IMR-90 (cell line): Measurements from ENCODE around the gene C12orf57. TPM values are rescaled to one million over a fixed set of nuclear protein-coding genes. Genes with fewer than 3 reads are reported as not detected.

Experiments used
- ATAC-seq: fragments of 200-7000 bp; cut with Tn5 transposase; 2 replicates; pipeline ENCODE4 v1.9.1; 2020; ENCODE audit warnings: low read depth, mild to moderate bottlenecking, moderate library complexity
- BruUV-seq: library from RNA; stranded (reverse); fragments of 400-500 nt; replicated peaks from 2 replicates; lab custom pipeline; 2021; lab: Mats Ljungman, UMichigan
- CTCF ChIA-PET: fragments of 300-600 bp; formaldehyde crosslinking; extraction: SDS; loops from one replicate; lab custom pipeline; 2021; ENCODE audit warnings: antibody characterized with exemption; lab: Yijun Ruan, JAX
- POLR2A ChIA-PET: fragments of 300-600 bp; sonication (Branson Sonifier 250); formaldehyde crosslinking; loops from one replicate; lab custom pipeline; 2022; ENCODE audit warnings: antibody characterized with exemption; ENCODE audit not compliant: unreplicated experiment; lab: Charles Lee
- DNase-seq: peaks from one replicate; pipeline ENCODE4 v3.0.0; 2013
- H2AFZ ChIP-seq: replicated peaks from 2 replicates; pipeline ENCODE3; 2013; ENCODE audit warnings: low read length, mild to moderate bottlenecking; ENCODE audit not compliant: poor library complexity
- H2AK5ac ChIP-seq: 2 replicates; pipeline ENCODE4 v1.6.1; 2013; ENCODE audit warnings: low read depth, low read length, inconsistent platforms
- H2AK9ac ChIP-seq: replicated peaks from 2 replicates; pipeline ENCODE3; 2013; ENCODE audit warnings: mild to moderate bottlenecking, low read depth, low read length, moderate library complexity; ENCODE audit not compliant: poor library complexity
- H2BK120ac ChIP-seq: 2 replicates; pipeline ENCODE4 v1.6.1; 2013; ENCODE audit warnings: low read depth, low read length, inconsistent platforms
- H2BK15ac ChIP-seq: 3 replicates; pipeline ENCODE4 v1.6.1; 2013; ENCODE audit warnings: low read depth, low read length, inconsistent platforms
- H2BK20ac ChIP-seq: 2 replicates; pipeline ENCODE4 v1.6.1; 2013; ENCODE audit warnings: low read depth, mild to moderate bottlenecking, inconsistent platforms, low read length, moderate library complexity
- H2BK5ac ChIP-seq: 2 replicates; pipeline ENCODE4 v1.6.1; 2013; ENCODE audit warnings: mild to moderate bottlenecking, low read depth, low read length, inconsistent platforms; ENCODE audit not compliant: poor library complexity, severe bottlenecking
- H3K14ac ChIP-seq: replicated peaks from 2 replicates; pipeline ENCODE4 v1.6.1; 2013; ENCODE audit warnings: low read depth, low read length, inconsistent platforms
- H3K18ac ChIP-seq: 2 replicates; pipeline ENCODE4 v1.6.1; 2013; ENCODE audit warnings: low read depth, low read length, control low read depth
- H3K23ac ChIP-seq: 2 replicates; pipeline ENCODE4 v1.6.1; 2013; ENCODE audit warnings: low read depth, low read length, inconsistent platforms
- H3K27ac ChIP-seq: 2 replicates; pipeline ENCODE4 v1.5.1; 2013; ENCODE audit warnings: mild to moderate bottlenecking, control low read depth, low read length; ENCODE audit not compliant: insufficient read depth
- H3K27me3 ChIP-seq: 2 replicates; pipeline ENCODE4 v1.6.1; 2013; ENCODE audit warnings: low read length; ENCODE audit not compliant: control insufficient read depth, insufficient read depth
- H3K36me3 ChIP-seq: 2 replicates; pipeline ENCODE4 v1.6.1; 2013; ENCODE audit warnings: low read length, mixed read lengths; ENCODE audit not compliant: control insufficient read depth, insufficient read depth
- H3K4ac ChIP-seq: 2 replicates; pipeline ENCODE4 v1.6.1; 2013; ENCODE audit warnings: low read depth, low read length, inconsistent platforms
- H3K4me1 ChIP-seq: 2 replicates; pipeline ENCODE4 v1.6.1; 2013; ENCODE audit warnings: low read length, mixed read lengths; ENCODE audit not compliant: control insufficient read depth, insufficient read depth
- H3K4me2 ChIP-seq: 2 replicates; pipeline ENCODE4 v1.6.1; 2013; ENCODE audit warnings: low read depth, mild to moderate bottlenecking, control low read depth, low read length, moderate library complexity
- H3K4me3 ChIP-seq: 2 replicates; pipeline ENCODE4 v1.5.1; 2013; ENCODE audit warnings: low read depth, mild to moderate bottlenecking, control low read depth, low read length, moderate library complexity; ENCODE audit not compliant: insufficient read depth
- H3K56ac ChIP-seq: 2 replicates; pipeline ENCODE4 v1.6.1; 2013; ENCODE audit warnings: low read length, inconsistent platforms; ENCODE audit not compliant: insufficient read depth; ENCODE audit errors: extremely low read depth
- H3K79me1 ChIP-seq, 2 experiments: 2 replicates each; pipeline ENCODE4 v1.6.1; 2013; ENCODE audit warnings: low read length in 2 of 2, inconsistent platforms in 1 of 2, low read depth in 1 of 2
- H3K9ac ChIP-seq: 2 replicates; pipeline ENCODE4 v1.6.1; 2013; ENCODE audit warnings: low read depth, low read length, control low read depth
- H3K9me1 ChIP-seq: 2 replicates; pipeline ENCODE4 v1.6.1; 2013; ENCODE audit warnings: low read length, inconsistent platforms; ENCODE audit not compliant: insufficient read depth
- H3K9me3 ChIP-seq: 2 replicates; pipeline ENCODE4 v1.6.1; 2013; ENCODE audit warnings: low read length; ENCODE audit not compliant: control insufficient read depth, insufficient read depth
- H4K20me1 ChIP-seq: 2 replicates; pipeline ENCODE4 v1.6.1; 2013; ENCODE audit warnings: low read length, inconsistent platforms; ENCODE audit not compliant: insufficient read depth
- H4K5ac ChIP-seq: 2 replicates; pipeline ENCODE4 v1.6.1; 2013; ENCODE audit warnings: mild to moderate bottlenecking, low read depth, low read length, control low read depth
- H4K8ac ChIP-seq, 2 experiments: 2 replicates each; pipeline ENCODE4 v1.6.1; 2013; ENCODE audit warnings: low read depth in 2 of 2, low read length in 2 of 2, control low read depth in 1 of 2, inconsistent platforms in 1 of 2
- H4K91ac ChIP-seq: 2 replicates; pipeline ENCODE4 v1.6.1; 2013; ENCODE audit warnings: low read depth, low read length, inconsistent platforms; ENCODE audit not compliant: insufficient read depth
- CEBPB ChIP-seq: IDR thresholded peaks from 2 replicates; pipeline ENCODE4 v1.6.1; 2012; ENCODE audit warnings: low read depth, low read length, improper control_type of control experiment
- CHD1 ChIP-seq: IDR thresholded peaks from 2 replicates; pipeline ENCODE4 v1.6.1; 2012; ENCODE audit warnings: low read depth, low read length, improper control_type of control experiment
- ELK1 ChIP-seq: fragments of 150-350 bp; IDR thresholded peaks from 2 replicates; pipeline ENCODE4 v1.6.1; 2016; ENCODE audit warnings: low read depth, mild to moderate bottlenecking, low read length, moderate library complexity, borderline replicate concordance
- MAFK ChIP-seq: IDR thresholded peaks from 2 replicates; pipeline ENCODE4 v1.6.1; 2012; ENCODE audit warnings: low read depth, low read length, improper control_type of control experiment
- MAZ ChIP-seq: IDR thresholded peaks from 2 replicates; pipeline ENCODE4 v1.6.1; 2012; ENCODE audit warnings: low read depth, mild to moderate bottlenecking, low read length, improper control_type of control experiment, moderate library complexity, borderline replicate concordance
- RAD21 ChIP-seq: IDR thresholded peaks from 2 replicates; pipeline ENCODE4 v1.6.1; 2012; ENCODE audit warnings: low read length, improper control_type of control experiment
- RCOR1 ChIP-seq: IDR thresholded peaks from 2 replicates; pipeline ENCODE4 v1.6.1; 2012; ENCODE audit warnings: mild to moderate bottlenecking, low read length, improper control_type of control experiment; ENCODE audit not compliant: insufficient replicate concordance
- WGBS, 2 experiments: methylation state at CpG; one replicate each; pipeline versions ENCODE4 v1.1.5 to v1.1.7; 2013; ENCODE audit warnings: missing lambda C conversion rate in 2 of 2; ENCODE audit not compliant: insufficient read length in 1 of 2; ENCODE audit errors: extremely low coverage in 2 of 2; 5-methylcytosine and 5-hydroxymethylcytosine counted together
- dilution Hi-C: fragments of 300-500 bp; cut with HindIII; formaldehyde crosslinking; loops from one replicate; pipeline ENCODE4 v1.14.3; 2018; ENCODE audit warnings: low sequenced_read_pairs; ENCODE audit not compliant: unreplicated experiment
- in situ Hi-C: fragments of 300-500 bp; cut with MboI; formaldehyde crosslinking; loops from 3 replicates; pipeline ENCODE4 v1.14.3; 2019; ENCODE audit warnings: low sequenced_read_pairs, inconsistent platforms, mixed read lengths
- intact Hi-C: fragments of 100-400 bp; cut with micrococcal nuclease; formaldehyde crosslinking; loops from 2 replicates; pipeline ENCODE4 v1.10.0; 2022
- polyA plus RNA-seq, 3 experiments: library from polyadenylated mRNA; depleted of rRNA; stranded (reverse); fragments of >200 nt; gene quantifications; 2 replicates each; pipeline ENCODE4 v1.2.3, GENCODE V29; 2012; ENCODE audit warnings: low replicate concordance in 1 of 3
- total RNA-seq: library from RNA; depleted of rRNA; stranded (reverse); fragments of >200 nt; gene quantifications from 2 replicates; pipeline ENCODE4 v1.2.3, GENCODE V29; 2012

Gene C12orf57
- total and polyA plus RNA-seq, 2 of the 4 experiments (the other 2 are of a cell fraction), result 238 to 530 TPM

GRCh38 chr12:6915789-6916285, 28.0 kb upstream of the C12orf57 start:
- H4K8ac ChIP-seq, result no peak overlapping the region
- H3K18ac ChIP-seq, result no peak overlapping the region
- H2BK5ac ChIP-seq, result no peak overlapping the region
- in situ Hi-C loops (no loop called here), intact Hi-C loops (no loop called here), dilution Hi-C loops (no loop called here)
- no peak overlapping the region for H2BK20ac ChIP-seq
- no peak overlapping the region for H3K23ac ChIP-seq
- no peak overlapping the region for H4K5ac ChIP-seq
- H3K9ac ChIP-seq, result peak overlapping the region; percentile 45; the same call in 1 of the 2 replicates
- WGBS, 2 experiments, result 98% methylated on average over 5 of the region's 14 CpGs; no CpG with 5 or more reads in 1 of the 2 experiments
- H2AK9ac ChIP-seq, result peak overlapping the region; percentile 33
- no peaks in the 10 kb centered on the region for H3K27me3 ChIP-seq
- 0 out of 2 replicates have a peak, but pooled peaks cover 6% of the 10 kb centered on the region for H4K20me1 ChIP-seq
- no TSS peak for BruUV-seq
- H3K9me3 ChIP-seq, result no peaks in the 10 kb centered on the region
- no peak overlapping the region for H3K56ac ChIP-seq
- H2BK120ac ChIP-seq, result no peak overlapping the region
- H2AK5ac ChIP-seq, result peak overlapping the region; percentile 48
- peak overlapping the region; percentile 61 for H2AFZ ChIP-seq
- no peak overlapping the region for H4K91ac ChIP-seq
- peak overlapping the region; percentile 90; the same call in 1 of the 2 replicates for H3K4me3 ChIP-seq
- H3K79me1 ChIP-seq, result peaks cover 37 to 41% of the 10 kb centered on the region in 2 experiments
- peaks cover 29% of the 10 kb centered on the region for H3K36me3 ChIP-seq
- no peak overlapping the region for H3K4ac ChIP-seq
- CTCF ChIA-PET, result no interaction called here
- no peak overlapping the region; the same call in 1 of the 2 replicates for H3K27ac ChIP-seq
- POLR2A ChIA-PET, result no interaction called here
- H3K9me1 ChIP-seq, result peaks cover 8% of the 10 kb centered on the region; the same call in 1 of the 2 replicates
- no peak for TF ChIP-seq RAD21
- no peak for TF ChIP-seq MAZ
- TF ChIP-seq CEBPB, result no peak
- no peak for TF ChIP-seq MAFK
- TF ChIP-seq RCOR1, result no peak
- no peak for TF ChIP-seq CHD1
- TF ChIP-seq ELK1, result no peak
- DNase-seq, result no peak
- peak overlapping the region; percentile 96 for H3K4me2 ChIP-seq
- no peak for ATAC-seq
- no peak overlapping the region for H2BK15ac ChIP-seq
- H3K14ac ChIP-seq, result 0 out of 2 replicates have a peak overlapping the region, but pooled peaks have one; percentile 33
- H3K4me1 ChIP-seq, result peaks cover 24% of the 10 kb centered on the region
